Mononuclear cell (primary cell): Measurements from ENCODE around the gene NKX6-2. TPM values are rescaled to one million over a fixed set of nuclear protein-coding genes. Genes with fewer than 3 reads are reported as not detected.
"Not testable (repeated sequence)": the region's sequence is repeated elsewhere in the genome, so short reads cannot be mapped to it uniquely, and the experiment has no call there.

Experiments
- H3K27me3 ChIP-seq: 2 replicates; pipeline ENCODE4 v1.6.0; 2011; ENCODE audit warnings: low read length, control low read depth; ENCODE audit not compliant: insufficient read depth
- H3K4me1 ChIP-seq: 2 replicates; pipeline ENCODE4 v1.5.1; 2011; ENCODE audit warnings: mild to moderate bottlenecking, low read length, control low read depth; ENCODE audit not compliant: insufficient read depth
- H3K4me3 ChIP-seq: 2 replicates; pipeline ENCODE4 v1.5.1; 2011; ENCODE audit warnings: mild to moderate bottlenecking, low read length, moderate library complexity
- H3K9me3 ChIP-seq: 2 replicates; pipeline ENCODE4 v1.5.1; 2011; ENCODE audit warnings: low read depth, mild to moderate bottlenecking, control low read depth, low read length
- total RNA-seq: library from RNA; depleted of rRNA; stranded (reverse); fragments of >200 nt; gene quantifications from one replicate; pipeline ENCODE4 v1.2.3, GENCODE V29; 2012

Gene NKX6-2
- total RNA-seq, 1 donor = not detected

DNA sequence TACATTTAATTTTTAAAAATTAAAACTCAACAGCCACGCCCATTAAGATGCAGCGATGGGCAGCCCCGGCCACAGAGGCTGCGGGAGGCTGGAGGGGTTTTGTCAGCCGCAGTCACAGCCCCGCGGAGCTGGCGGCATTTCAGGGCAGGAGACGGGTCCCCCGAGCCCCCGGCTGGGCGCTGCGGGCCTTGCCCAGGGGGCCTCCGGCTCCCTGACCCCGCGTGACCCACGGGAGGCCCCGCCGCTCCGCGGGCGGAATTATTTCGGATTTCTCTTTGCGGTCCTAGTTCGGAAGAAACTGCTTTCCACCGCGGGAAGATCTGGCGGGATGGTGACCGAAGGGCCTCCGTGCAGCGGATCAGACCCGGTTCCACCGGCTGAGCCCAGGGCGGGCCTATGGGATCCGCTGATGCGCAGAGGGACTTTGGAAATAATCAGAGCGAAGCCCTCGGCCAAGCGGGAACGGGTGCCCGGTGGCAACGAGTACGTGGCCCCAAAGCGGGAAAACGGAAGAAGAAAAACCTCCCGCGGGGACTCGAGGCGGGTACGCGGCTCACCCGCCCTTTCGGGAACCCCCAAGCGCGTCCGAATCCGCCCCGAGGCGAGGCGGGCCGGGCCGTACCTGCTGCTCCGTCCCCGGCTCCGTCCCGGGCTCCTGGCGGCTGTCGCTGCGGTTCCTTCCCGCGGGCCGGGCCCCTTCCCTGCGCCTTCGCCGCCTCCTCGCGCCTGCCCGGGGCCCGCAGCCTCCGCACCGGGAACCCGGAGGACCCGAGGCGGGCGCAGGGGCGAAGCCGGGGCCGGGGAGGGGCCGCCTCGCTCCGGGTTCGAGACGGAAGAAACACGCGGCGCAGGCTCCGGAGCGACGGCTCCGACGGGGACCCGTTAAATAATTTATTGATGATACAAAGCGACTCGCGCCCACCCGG lies 1.7 kb downstream of the NKX6-2 start:
- Histone ChIP-seq H3K27me3 (peaks cover 23% of the 10 kb centered on the region), H3K4me3 (no peak overlapping the region), H3K4me1 (no peaks in the 10 kb centered on the region), H3K9me3 (no peaks in the 10 kb centered on the region)

- H3K9me3 ChIP-seq = no peaks in the 10 kb centered on the region
- no peak overlapping the region for H3K4me3 ChIP-seq
- H3K4me1 ChIP-seq = no peaks in the 10 kb centered on the region
- peaks cover 20% of the 10 kb centered on the region for H3K27me3 ChIP-seq
These were observed 2.6 kb downstream of the NKX6-2 start for GRCh38 chr10:132783165-132783939.

DNA sequence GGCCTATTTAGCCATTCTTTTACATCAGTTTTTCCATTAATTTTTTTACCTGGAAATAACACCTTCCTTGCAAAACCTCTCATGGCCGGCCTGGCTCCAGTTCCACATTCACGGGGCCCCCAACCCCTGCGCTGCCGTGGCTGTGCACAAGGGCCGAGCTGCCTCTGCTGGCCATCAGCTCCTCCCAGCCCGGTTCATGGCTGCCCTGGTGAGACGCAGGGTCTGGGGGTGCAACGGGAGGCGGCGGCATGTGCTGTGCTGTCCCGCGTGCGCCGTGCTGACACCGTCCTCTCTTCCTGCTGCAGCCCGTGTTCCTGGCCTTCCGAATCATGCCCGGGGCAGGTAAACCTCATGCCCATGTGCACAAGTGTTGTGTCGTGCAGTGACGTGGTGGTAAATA lies 4.4 kb downstream of the NKX6-2 start:
- no peaks in the 10 kb centered on the region for H3K9me3 ChIP-seq
- H3K4me3 ChIP-seq = no peak overlapping the region
- H3K4me1 ChIP-seq = no peaks in the 10 kb centered on the region
- peaks cover 18% of the 10 kb centered on the region for H3K27me3 ChIP-seq

DNA sequence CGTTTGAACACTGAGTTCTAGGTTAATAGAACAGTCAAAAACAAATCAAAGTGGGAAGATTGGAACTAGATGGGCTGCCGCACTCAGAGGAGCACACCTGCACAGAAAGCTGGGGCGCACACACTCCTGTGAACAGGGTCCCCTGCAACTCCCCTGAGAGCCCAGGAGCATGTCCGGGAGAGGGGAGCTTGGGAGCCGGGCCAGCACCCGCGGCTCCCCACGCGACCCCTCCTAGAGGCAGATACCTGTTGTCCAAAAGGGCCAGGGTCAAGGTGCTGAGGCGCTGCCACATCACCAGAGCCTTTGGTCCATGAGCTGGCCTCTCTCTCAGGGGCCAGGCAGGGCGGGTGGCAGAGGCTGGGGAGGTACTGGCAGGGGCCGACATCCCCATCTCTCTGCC lies 5.6 kb downstream of the NKX6-2 start:
- Histone ChIP-seq H3K4me3 (no peak overlapping the region), H3K9me3 (no peaks in the 10 kb centered on the region), H3K4me1 (no peaks in the 10 kb centered on the region), H3K27me3 (peaks cover 14% of the 10 kb centered on the region)

DNA sequence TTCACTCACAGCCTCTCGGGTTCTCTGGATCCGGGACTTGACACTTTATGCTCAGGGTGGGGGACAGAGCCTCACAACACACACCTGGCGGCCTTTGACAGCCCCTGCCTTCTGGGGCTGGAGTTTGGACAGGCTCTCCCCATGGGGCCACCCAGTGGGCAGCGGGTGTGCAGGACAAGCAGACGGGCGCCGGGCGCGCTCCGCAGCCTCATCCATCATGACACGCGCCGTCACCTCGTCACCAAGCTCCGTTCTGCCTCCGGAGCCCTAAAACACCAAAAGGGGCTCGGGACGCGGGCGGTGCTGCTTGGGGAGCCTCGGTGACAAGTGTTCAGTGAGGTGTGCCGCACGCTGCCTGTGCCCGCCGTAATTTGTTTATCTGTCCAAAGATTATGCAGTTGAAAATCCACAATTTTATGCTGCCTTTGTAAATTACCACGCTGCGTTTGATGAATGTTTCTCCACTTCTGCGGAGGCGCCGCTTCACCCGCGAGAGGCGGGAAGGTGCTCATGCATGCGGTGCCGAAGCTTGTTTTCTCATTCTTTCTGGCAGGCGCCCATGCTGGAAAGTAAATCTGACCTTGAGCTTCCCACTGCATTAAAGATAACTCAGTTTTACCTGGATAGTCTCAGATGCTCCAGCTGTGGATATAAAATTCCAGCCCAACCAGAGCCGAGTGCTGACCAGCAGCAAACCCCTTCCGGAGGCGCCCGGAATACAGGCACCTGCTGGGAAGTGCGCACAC lies 6.2 kb downstream of the NKX6-2 start:
- no peaks in the 10 kb centered on the region for H3K4me1 ChIP-seq
- H3K4me3 ChIP-seq = no peak overlapping the region
- H3K9me3 ChIP-seq = no peaks in the 10 kb centered on the region
- peaks cover 14% of the 10 kb centered on the region for H3K27me3 ChIP-seq

DNA sequence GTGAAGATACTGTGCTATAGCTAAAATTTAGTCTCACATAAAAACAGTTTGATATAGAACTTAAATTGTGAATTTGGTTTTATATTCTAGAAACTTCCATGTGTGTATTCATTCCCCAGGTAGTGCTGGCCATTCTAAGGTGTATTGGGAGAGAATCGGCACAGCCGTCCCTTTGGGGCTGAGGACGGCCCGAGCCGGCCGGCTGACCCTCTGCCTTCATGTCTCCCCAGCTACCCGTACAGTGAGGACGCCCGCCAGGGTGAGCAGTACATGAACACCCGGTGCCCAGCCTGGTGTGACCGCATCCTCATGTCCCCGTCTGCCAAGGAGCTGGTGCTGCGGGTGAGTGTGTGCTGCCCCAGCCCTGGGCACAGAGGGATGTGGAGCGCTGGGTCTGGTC lies 8.5 kb downstream of the NKX6-2 start:
- Histone ChIP-seq H3K4me3 (no peak overlapping the region), H3K27me3 (no peaks in the 10 kb centered on the region), H3K4me1 (no peaks in the 10 kb centered on the region), H3K9me3 (no peaks in the 10 kb centered on the region)

DNA sequence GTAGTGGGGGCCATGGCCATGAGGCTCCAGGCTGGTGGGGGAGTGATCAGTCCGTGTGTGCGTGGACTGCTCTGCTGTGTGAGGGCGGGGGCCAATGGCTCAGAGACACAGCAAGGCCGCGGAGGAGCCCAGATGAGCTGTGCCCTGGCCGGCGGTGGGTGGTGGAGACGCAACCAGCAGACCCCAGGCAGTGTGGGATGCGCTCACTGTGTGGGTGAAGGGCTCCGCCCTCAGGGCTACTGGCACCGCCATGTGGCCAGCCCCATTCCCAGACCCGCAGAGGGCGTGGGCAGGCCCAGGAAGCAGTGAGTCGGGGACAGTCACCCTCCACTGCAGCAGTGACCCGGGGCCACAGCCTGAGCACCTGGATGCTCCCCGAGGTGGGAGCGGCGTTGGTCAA lies 9.1 kb downstream of the NKX6-2 start:
- H3K27me3 ChIP-seq = no peaks in the 10 kb centered on the region
- no peak overlapping the region for H3K4me3 ChIP-seq
- no peaks in the 10 kb centered on the region for H3K4me1 ChIP-seq
- H3K9me3 ChIP-seq = no peaks in the 10 kb centered on the region

GRCh38 chr10:132776186-132776585 lies 9.8 kb downstream of the NKX6-2 start:
- no peaks in the 10 kb centered on the region for H3K27me3 ChIP-seq
- H3K4me3 ChIP-seq = no peak overlapping the region

GRCh38 chr10:132774902-132775863 lies 10.8 kb downstream of the NKX6-2 start:
- Histone ChIP-seq H3K4me3 (no peak overlapping the region), H3K9me3 (no peaks in the 10 kb centered on the region), H3K4me1 (no peaks in the 10 kb centered on the region), H3K27me3 (no peaks in the 10 kb centered on the region)

More at GRCh38 chr10:132776186-132776585, 9.8 kb downstream of the NKX6-2 start:
- Histone ChIP-seq H3K9me3 (no peaks in the 10 kb centered on the region), H3K4me1 (no peaks in the 10 kb centered on the region)

GRCh38 chr10:132774181-132774901 lies 11.6 kb downstream of the NKX6-2 start:
- Histone ChIP-seq H3K9me3 (no peaks in the 10 kb centered on the region), H3K4me3 (no peak overlapping the region), H3K27me3 (no peaks in the 10 kb centered on the region), H3K4me1 (no peaks in the 10 kb centered on the region)

DNA sequence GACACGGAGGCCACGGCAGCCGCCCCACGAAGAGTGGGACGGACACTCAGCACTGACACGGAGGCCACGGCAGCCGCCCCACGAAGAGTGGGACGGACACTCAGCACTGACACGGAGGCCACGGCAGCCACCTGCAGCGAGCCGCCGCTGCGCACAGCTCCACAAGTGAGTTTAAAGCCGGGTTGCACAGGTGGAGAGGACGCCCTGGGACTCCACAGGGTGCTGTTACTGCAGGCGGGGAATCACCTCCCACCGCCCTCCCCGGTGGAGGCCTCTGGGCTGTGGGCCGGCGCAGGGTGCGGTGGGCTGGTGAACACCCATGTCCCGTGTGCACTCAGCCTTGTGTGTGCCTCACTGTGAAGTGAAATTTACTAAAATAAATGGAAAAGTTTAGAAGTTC lies 13.1 kb downstream of the NKX6-2 start:
- not testable (repeated sequence) for H3K4me3 ChIP-seq, H3K4me1 ChIP-seq, H3K9me3 ChIP-seq, H3K27me3 ChIP-seq

DNA sequence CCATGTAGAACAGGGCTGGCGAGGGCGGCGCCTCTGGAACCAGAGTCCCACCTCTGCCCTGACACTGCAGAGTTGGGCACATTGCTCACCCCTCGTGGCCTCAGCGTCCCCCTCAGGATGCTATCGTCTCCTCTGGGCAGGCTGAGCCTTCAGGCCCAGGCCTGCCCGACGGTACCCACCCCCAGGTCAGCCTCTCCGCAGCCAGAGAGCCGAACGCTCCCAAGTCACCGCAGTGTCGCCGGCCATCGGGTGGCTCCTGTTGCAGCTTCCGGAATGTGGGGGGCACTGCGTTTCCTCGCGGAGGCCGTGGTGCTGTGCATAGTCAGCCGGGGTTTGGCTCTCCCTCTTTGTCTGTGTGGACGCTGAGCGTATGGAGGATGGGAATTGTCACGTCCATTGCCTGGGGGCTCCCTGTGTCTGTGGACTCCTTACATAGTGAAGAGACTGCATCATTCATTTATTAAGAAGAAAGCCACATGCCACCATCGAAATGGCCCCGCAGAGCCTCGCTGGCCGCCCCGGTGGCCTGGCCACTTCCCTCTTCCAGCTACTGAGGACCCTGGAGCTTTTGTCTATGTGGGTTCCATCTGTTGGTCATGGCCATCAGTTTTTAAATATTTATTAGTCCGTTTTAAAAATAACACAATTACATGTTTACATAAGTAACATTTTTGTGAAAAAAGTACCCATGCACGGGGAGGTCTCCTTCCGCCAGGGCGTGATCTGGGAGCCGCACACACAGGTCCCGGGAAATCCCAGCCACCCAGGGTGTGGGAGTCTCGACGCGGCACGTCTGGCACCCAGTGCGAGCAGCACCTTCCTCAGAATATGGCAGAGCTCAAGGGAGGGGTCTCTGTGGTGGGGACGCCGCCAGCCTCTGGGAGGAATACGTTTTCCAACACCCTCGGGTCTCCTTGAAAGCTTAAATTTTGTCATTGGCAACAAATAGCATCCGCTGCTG lies 15.6 kb downstream of the NKX6-2 start:
- H3K4me1 ChIP-seq = no peaks in the 10 kb centered on the region
- no peaks in the 10 kb centered on the region for H3K27me3 ChIP-seq
- no peak overlapping the region for H3K4me3 ChIP-seq
- H3K9me3 ChIP-seq = no peaks in the 10 kb centered on the region
